Tracheal epithelial cell (primary cell): ENCODE results near the gene WSB2. TPM values are rescaled to one million over a fixed set of nuclear protein-coding genes. Genes with fewer than 3 reads are reported as not detected.

ENCODE experiments used
- total RNA-seq: library from RNA; depleted of rRNA; stranded (reverse); fragments of >200 nt; gene quantifications from 2 replicates; pipeline ENCODE4 v1.2.1, GENCODE V29; 2014

The WSB2 gene
- 112 and 126 TPM in 2 replicates for total RNA-seq

GRCh38 chr12:118061011-118061872, at the start of gene WSB2:
TSS of gene WSB2 (minus strand) at chr12:118061179. CDS start at chr12:118061048, 131 bp downstream.

GRCh38 chr12:118103601-118104382, 42.8 kb upstream of the WSB2 start, which contains the start of gene VSIG10:
TSS of gene VSIG10 (minus strand) at chr12:118104011. CDS start at chr12:118103671, 340 bp downstream.

GRCh38 chr12:118016424-118017264, 44.3 kb downstream of the WSB2 start, which contains the start of gene RFC5:
TSS of gene RFC5 (plus strand) at chr12:118016703. CDS start at chr12:118016828, 125 bp downstream.

Other genes with a start within 250 kb of the WSB2 start
- gene KSR2, start 92.2 kb downstream of the WSB2 start, total RNA-seq, result under 0.01 TPM in 1 of 2 replicates, not detected in the other
- 9.2 and 14.5 TPM in 2 replicates for gene RFC5, start 44.5 kb downstream of the WSB2 start, total RNA-seq
- gene VSIG10, start 42.8 kb upstream of the WSB2 start, total RNA-seq, result 15.2 and 19.8 TPM in 2 replicates
- 184 and 204 TPM in 2 replicates for gene PEBP1, start 74.9 kb upstream of the WSB2 start, total RNA-seq